HFFc6 (cell line): ENCODE measurements around the gene MGST1. TPM values are rescaled to one million over a fixed set of nuclear protein-coding genes. Genes with fewer than 3 reads are reported as not detected.
A peak's percentile ranks its signal among the peaks of the same experiment; 100 is the strongest.

Experiments
- DNase-seq: peaks from one replicate; pipeline ENCODE4 v3.0.0-alpha.2; 2018
- H3K27ac Mint-ChIP-seq: 2 replicates; pipeline ENCODE4 v1.8.0; 2020; ENCODE audit warnings: mild to moderate bottlenecking, mixed read lengths
- H3K27me3 Mint-ChIP-seq: 2 replicates; pipeline ENCODE4 v1.8.0; 2021; ENCODE audit warnings: mild to moderate bottlenecking, moderate library complexity, mixed read lengths; ENCODE audit not compliant: insufficient read depth
- H3K36me3 Mint-ChIP-seq: 2 replicates; pipeline ENCODE4 v1.8.0; 2021; ENCODE audit warnings: low read depth, mixed read lengths
- H3K4me1 Mint-ChIP-seq: 2 replicates; pipeline ENCODE4 v1.8.0; 2020; ENCODE audit warnings: low read depth, mixed read lengths
- H3K4me3 Mint-ChIP-seq: 2 replicates; pipeline ENCODE4 v1.8.0; 2020; ENCODE audit warnings: mild to moderate bottlenecking, moderate library complexity, mixed read lengths
- H3K9me3 Mint-ChIP-seq: 2 replicates; pipeline ENCODE4 v1.8.0; 2020; ENCODE audit warnings: mild to moderate bottlenecking, mixed read lengths
- CTCF ChIP-seq: fragments of 200-600 bp; sonication (generic); IDR thresholded peaks from 2 replicates; pipeline ENCODE4 v1.5.0; 2021; ENCODE audit warnings: antibody characterized with exemption, mild to moderate bottlenecking
- total RNA-seq, 6 experiments: library from RNA; stranded (reverse); fragmentation: NEBNext Ultra II Directional; extraction: Animal tissue kit (Norgen Biotek cat#: 25700); gene quantifications; 2 replicates in 1 of 6; 3 replicates in 5 of 6; pipeline ENCODE4 v1.2.3, GENCODE V29; 2021

The MGST1 gene
- total RNA-seq, 6 experiments from 2014 or later = 293 to 411 (median 371) TPM

GRCh38 chr12:16349131-16349460 lies 1.7 kb downstream of the MGST1 start:
- peak; percentile 95 for DNase-seq
- Mint-ChIP-seq H3K27ac (peak overlapping the region; percentile 100), H3K36me3 (peaks cover 50% of the 10 kb centered on the region), H3K27me3 (peaks cover 2% of the 10 kb centered on the region; the same call in 1 of the 2 replicates), H3K4me1 (peaks cover 63% of the 10 kb centered on the region), H3K9me3 (no peaks in the 10 kb centered on the region), H3K4me3 (peak overlapping the region; percentile 89)
- TF ChIP-seq CTCF = no peak

GRCh38 chr12:16350682-16351081 lies 3.2 kb downstream of the MGST1 start:
- Mint-ChIP-seq H3K9me3 (no peaks in the 10 kb centered on the region), H3K4me3 (peak overlapping the region; percentile 70), H3K4me1 (peaks cover 66% of the 10 kb centered on the region), H3K36me3 (peaks cover 63% of the 10 kb centered on the region), H3K27me3 (peaks cover 2% of the 10 kb centered on the region; the same call in 1 of the 2 replicates), H3K27ac (peak overlapping the region; percentile 86)
- DNase-seq = peak; percentile 85
- no peak for TF ChIP-seq CTCF

GRCh38 chr12:16352481-16352880 lies 5.0 kb downstream of the MGST1 start:
- DNase-seq = peak; percentile 37
- Mint-ChIP-seq H3K27ac (peak overlapping the region; percentile 86), H3K4me1 (peaks cover 63% of the 10 kb centered on the region), H3K4me3 (peak overlapping the region; percentile 70), H3K36me3 (peaks cover 75% of the 10 kb centered on the region), H3K27me3 (peaks cover 2% of the 10 kb centered on the region; the same call in 1 of the 2 replicates), H3K9me3 (no peaks in the 10 kb centered on the region)
- TF ChIP-seq CTCF = no peak

GRCh38 chr12:16358878-16359277 lies 11.4 kb downstream of the MGST1 start:
- H3K9me3 Mint-ChIP-seq = no peaks in the 10 kb centered on the region

GRCh38 chr12:16359512-16360491 lies 12.4 kb downstream of the MGST1 start:
- peaks cover 62% of the 10 kb centered on the region for H3K36me3 Mint-ChIP-seq
- peak; percentile 29 for DNase-seq
- peaks cover 43% of the 10 kb centered on the region for H3K4me1 Mint-ChIP-seq
- H3K4me3 Mint-ChIP-seq = no peak overlapping the region
- no peaks in the 10 kb centered on the region for H3K9me3 Mint-ChIP-seq
- no peaks in the 10 kb centered on the region for H3K27me3 Mint-ChIP-seq
- peak; percentile 95 for TF ChIP-seq CTCF
- peak overlapping the region; percentile 15; the same call in 1 of the 2 replicates for H3K27ac Mint-ChIP-seq

More at GRCh38 chr12:16358878-16359277, 11.4 kb downstream of the MGST1 start:
- no peak for TF ChIP-seq CTCF
- H3K27me3 Mint-ChIP-seq = no peaks in the 10 kb centered on the region
- peaks cover 51% of the 10 kb centered on the region for H3K4me1 Mint-ChIP-seq
- no peak overlapping the region; the same call in 1 of the 2 replicates for H3K4me3 Mint-ChIP-seq
- peaks cover 69% of the 10 kb centered on the region for H3K36me3 Mint-ChIP-seq
- H3K27ac Mint-ChIP-seq = peak overlapping the region; percentile 29
- DNase-seq = peak; percentile 30
